H1 (cell line): Measurements from ENCODE around the gene GATD1. TPM values are rescaled to one million over a fixed set of nuclear protein-coding genes. Genes with fewer than 3 reads are reported as not detected.

Experiments used
- CTCF ChIA-PET: fragments of 300-600 bp; sonication (Branson Sonifier 250); formaldehyde crosslinking; loops from one replicate; lab custom pipeline; 2021; ENCODE audit not compliant: partially characterized antibody; lab: Charles Lee
- POLR2A ChIA-PET: fragments of 300-600 bp; sonication (Branson Sonifier 250); formaldehyde crosslinking; loops from one replicate; lab custom pipeline; 2021; ENCODE audit warnings: inconsistent platforms; ENCODE audit not compliant: partially characterized antibody; lab: Charles Lee
- DNase-seq, 2 experiments: peaks; one replicate each; pipeline versions ENCODE4 v3.0.0 to v3.0.0-alpha.2; 2010 to 2022; ENCODE audit warnings: low spot score in 2 of 2, low read depth in 1 of 2, mixed read lengths in 1 of 2
- FAIRE-seq: peaks from 2 replicates; lab custom pipeline; 2011; peaks lifted over from hg19 to GRCh38; lab: Jason Lieb, UNC
- H2AFZ ChIP-seq: 2 replicates; pipeline ENCODE4 v1.8.1; 2012; ENCODE audit warnings: low read length, inconsistent platforms
- H2AK5ac ChIP-seq: 2 replicates; pipeline ENCODE4 v1.6.1; 2013; ENCODE audit warnings: low read depth, low read length
- H2BK120ac ChIP-seq: replicated peaks from 2 replicates; pipeline ENCODE3; 2013; ENCODE audit warnings: low read depth, low read length, inconsistent platforms
- H2BK12ac ChIP-seq: 2 replicates; pipeline ENCODE4 v1.6.1; 2013; ENCODE audit warnings: low read depth, low read length
- H2BK15ac ChIP-seq: 2 replicates; pipeline ENCODE4 v1.6.1; 2013; ENCODE audit warnings: low read length
- H2BK20ac ChIP-seq: 2 replicates; pipeline ENCODE4 v1.6.1; 2013; ENCODE audit warnings: low read length
- H2BK5ac ChIP-seq: 2 replicates; pipeline ENCODE4 v1.6.1; 2013; ENCODE audit warnings: low read depth, low read length
- H3K14ac ChIP-seq: 2 replicates; pipeline ENCODE4 v1.6.1; 2013; ENCODE audit warnings: inconsistent platforms; ENCODE audit not compliant: insufficient read length
- H3K18ac ChIP-seq: 2 replicates; pipeline ENCODE4 v1.6.1; 2013; ENCODE audit warnings: low read length; ENCODE audit errors: extremely low read depth
- H3K23ac ChIP-seq: 2 replicates; pipeline ENCODE4 v1.6.1; 2013; ENCODE audit warnings: inconsistent platforms; ENCODE audit not compliant: insufficient read length
- H3K23me2 ChIP-seq: 2 replicates; pipeline ENCODE4 v1.6.1; 2013; ENCODE audit warnings: low read depth, low read length
- H3K27ac ChIP-seq: 2 replicates; pipeline ENCODE4 v1.6.1; 2011; ENCODE audit warnings: low read depth, low read length, inconsistent platforms
- H3K27me3 ChIP-seq, 4 experiments: replicated peaks in 1 of 4; 1 replicate in 1 of 4; 2 replicates in 3 of 4; pipeline versions ENCODE4 v1.6.1 to v1.8.1; 2011 to 2013; ENCODE audit warnings: low read length in 3 of 4, mild to moderate bottlenecking in 3 of 4, inconsistent platforms in 2 of 4, mixed read lengths in 2 of 4, moderate library complexity in 1 of 4; ENCODE audit not compliant: control insufficient read depth in 3 of 4, insufficient read depth in 3 of 4; ENCODE audit errors: extremely low read depth in 1 of 4
- H3K36me3 ChIP-seq, 4 experiments: 2 replicates each; pipeline versions ENCODE4 v1.6.1 to v1.8.1; 2011 to 2013; ENCODE audit warnings: mild to moderate bottlenecking in 4 of 4, low read length in 3 of 4, moderate library complexity in 2 of 4, control low read depth in 1 of 4, inconsistent platforms in 1 of 4; ENCODE audit not compliant: insufficient read depth in 4 of 4, control insufficient read depth in 2 of 4
- H3K4ac ChIP-seq: replicated peaks from 2 replicates; pipeline ENCODE3; 2013; ENCODE audit warnings: low read length, low read depth, mixed read lengths, inconsistent platforms; ENCODE audit not compliant: insufficient read length
- H3K4me1 ChIP-seq, 4 experiments: replicated peaks in 1 of 4; 1 replicate in 1 of 4; 2 replicates in 3 of 4; pipeline versions ENCODE4 v1.6.1 to v1.8.1; 2011 to 2013; ENCODE audit warnings: low read length in 3 of 4, inconsistent platforms in 2 of 4, mixed read lengths in 1 of 4; ENCODE audit not compliant: insufficient read depth in 4 of 4, control insufficient read depth in 3 of 4
- H3K4me2 ChIP-seq, 2 experiments: 2 replicates each; pipeline versions ENCODE4 v1.6.1 to v1.8.1; 2011 to 2013; ENCODE audit warnings: low read depth in 2 of 2, low read length in 2 of 2, control low read depth in 1 of 2, inconsistent platforms in 1 of 2, mild to moderate bottlenecking in 1 of 2; ENCODE audit not compliant: insufficient read depth in 1 of 2
- H3K4me3 ChIP-seq, 4 experiments: fragments of 200-600, 300-600 bp in 1 of 4; sonication (generic), shearing (Covaris generic), sonication (Bioruptor Twin) in 1 of 4; 2 replicates each; pipeline versions ENCODE4 v1.5.1 to v1.8.1; 2011 to 2016; ENCODE audit warnings: low read length in 4 of 4, low read depth in 3 of 4, control low read depth in 2 of 4, inconsistent platforms in 2 of 4, mild to moderate bottlenecking in 2 of 4, mixed read lengths in 1 of 4, moderate library complexity in 1 of 4; ENCODE audit not compliant: insufficient read depth in 2 of 4; ENCODE audit errors: extremely low read depth in 1 of 4
- H3K56ac ChIP-seq: replicated peaks from 2 replicates; pipeline ENCODE3; 2013; ENCODE audit warnings: low read depth, mild to moderate bottlenecking, mixed read lengths, low read length, inconsistent platforms; ENCODE audit not compliant: insufficient read length
- H3K79me1 ChIP-seq: 2 replicates; pipeline ENCODE4 v1.6.1; 2013; ENCODE audit warnings: low read depth, low read length, control low read depth
- H3K79me2 ChIP-seq, 2 experiments: 2 replicates each; pipeline versions ENCODE4 v1.6.1 to v1.8.1; 2012 to 2013; ENCODE audit warnings: low read length in 2 of 2, mild to moderate bottlenecking in 2 of 2, inconsistent platforms in 1 of 2; ENCODE audit not compliant: insufficient read depth in 2 of 2, control insufficient read depth in 1 of 2
- H3K9ac ChIP-seq, 4 experiments: replicated peaks in 1 of 4; 1 replicate in 1 of 4; 2 replicates in 3 of 4; pipeline versions ENCODE4 v1.6.1 to v1.8.1; 2011 to 2013; ENCODE audit warnings: low read depth in 3 of 4, low read length in 3 of 4, control low read depth in 2 of 4, mild to moderate bottlenecking in 2 of 4, moderate library complexity in 2 of 4, inconsistent platforms in 1 of 4; ENCODE audit errors: extremely low read depth in 1 of 4
- H3K9me3 ChIP-seq, 2 experiments: 2 replicates each; pipeline versions ENCODE4 v1.6.1 to v1.8.1; 2012 to 2013; ENCODE audit warnings: mild to moderate bottlenecking in 2 of 2, moderate library complexity in 2 of 2, control low read depth in 1 of 2, inconsistent platforms in 1 of 2, low read depth in 1 of 2, low read length in 1 of 2, mixed read lengths in 1 of 2; ENCODE audit not compliant: insufficient read depth in 2 of 2
- H4K20me1 ChIP-seq, 2 experiments: replicated peaks in 1 of 2; 2 replicates each; pipeline versions ENCODE3 to v1.8.1; 2011 to 2013; ENCODE audit warnings: inconsistent platforms in 2 of 2, low read length in 2 of 2, mild to moderate bottlenecking in 1 of 2; ENCODE audit not compliant: insufficient read depth in 2 of 2, control insufficient read depth in 1 of 2
- H4K5ac ChIP-seq: 2 replicates; pipeline ENCODE4 v1.6.1; 2013; ENCODE audit warnings: low read length, low read depth, mixed read lengths, inconsistent platforms; ENCODE audit not compliant: insufficient read length
- H4K8ac ChIP-seq: 2 replicates; pipeline ENCODE4 v1.8.0; 2013; ENCODE audit warnings: mild to moderate bottlenecking, moderate library complexity, low read length, inconsistent platforms; ENCODE audit not compliant: insufficient read depth; ENCODE audit errors: extremely low read depth
- H4K91ac ChIP-seq: replicated peaks from 2 replicates; pipeline ENCODE3; 2013; ENCODE audit warnings: low read length, mixed read lengths, inconsistent platforms; ENCODE audit not compliant: insufficient read length
- BACH1 ChIP-seq: IDR thresholded peaks from 2 replicates; pipeline ENCODE4 v1.6.1; 2012; ENCODE audit warnings: low read length, improper control_type of control experiment
- HDAC6 ChIP-seq: IDR thresholded peaks from one replicate; pipeline ENCODE4 v1.7.1; 2012; ENCODE audit warnings: low read depth, mild to moderate bottlenecking, inconsistent platforms, low read length, moderate library complexity
- KDM4A ChIP-seq: IDR thresholded peaks from one replicate; pipeline ENCODE4 v1.7.1; 2012; ENCODE audit warnings: low read depth, mild to moderate bottlenecking, moderate library complexity, low read length, inconsistent platforms; ENCODE audit not compliant: severe bottlenecking
- KDM5A ChIP-seq: fragments of 200-600 bp; IDR thresholded peaks from 2 replicates; pipeline ENCODE4 v1.7.1; 2012; ENCODE audit warnings: mild to moderate bottlenecking, low read length, inconsistent platforms, mixed read lengths
- MAFK ChIP-seq: IDR thresholded peaks from 2 replicates; pipeline ENCODE4 v1.6.1; 2012; ENCODE audit warnings: low read depth, mild to moderate bottlenecking, improper control_type of control experiment, low read length
- NANOG ChIP-seq: IDR thresholded peaks from 2 replicates; pipeline ENCODE4 v1.6.1; 2011; ENCODE audit warnings: low read length, low read depth, mild to moderate bottlenecking, inconsistent platforms; ENCODE audit not compliant: insufficient read depth, poor library complexity, severe bottlenecking
- POU5F1 ChIP-seq: IDR thresholded peaks from 2 replicates; pipeline ENCODE4 v1.6.1; 2011; ENCODE audit warnings: low read depth, mild to moderate bottlenecking, low read length, moderate library complexity
- TAF7 ChIP-seq: optimal IDR thresholded peaks from 2 replicates; pipeline ENCODE3; 2011; ENCODE audit warnings: low read depth, mild to moderate bottlenecking, inconsistent platforms, low read length, moderate library complexity, borderline replicate concordance
- TCF12 ChIP-seq: IDR thresholded peaks from 2 replicates; pipeline ENCODE4 v1.6.1; 2011; ENCODE audit warnings: low read depth, mild to moderate bottlenecking, low read length
- WGBS, 2 experiments: shearing (Covaris generic) in 1 of 2; methylation state at CpG; one replicate each; pipeline versions ENCODE4 v1.1.6 to v1.1.7; 2013 to 2015; ENCODE audit warnings: low lambda C conversion rate in 2 of 2, mixed read lengths in 2 of 2, inconsistent platforms in 1 of 2, low coverage in 1 of 2, missing lambda C conversion rate in 1 of 2; ENCODE audit not compliant: insufficient replicate concordance in 2 of 2, insufficient coverage in 1 of 2, insufficient read length in 1 of 2; ENCODE audit errors: extremely low coverage in 1 of 2, missing lambda C conversion rate in 1 of 2; 5-methylcytosine and 5-hydroxymethylcytosine counted together
- polyA plus RNA-seq, 7 experiments: library from polyadenylated mRNA; depleted of rRNA in 3 of 7; stranded (reverse) in 5 of 7; unstranded in 2 of 7; fragments of >200 nt in 5 of 7; fragments of 200-250 nt in 2 of 7; gene quantifications; 1 replicate in 5 of 7; 2 replicates in 1 of 7; 4 replicates in 1 of 7; pipeline versions ENCODE4 v1.2.1 to v1.2.3, GENCODE V29; 2011 to 2013; ENCODE audit warnings: missing spikeins in 2 of 7, mixed read lengths in 2 of 7
- total RNA-seq: library from RNA; stranded (reverse); fragmentation: NEBNext Ultra II Directional; extraction: Animal tissue kit (Norgen Biotek cat#: 25700); gene quantifications from 2 replicates; pipeline ENCODE4 v1.2.1, GENCODE V29; 2021
- TF ChIP-seq, protein P1 (sequence below): IDR thresholded peaks from 2 replicates; pipeline ENCODE4 v1.6.1; 2011; ENCODE audit warnings: low read length, improper control_type of control experiment
- TF ChIP-seq, protein P2 (sequence below): IDR thresholded peaks from 2 replicates; pipeline ENCODE4 v1.6.1; 2012; ENCODE audit warnings: low read length, inconsistent platforms

GATD1 gene
- total and polyA plus RNA-seq, 2 of the 8 experiments (the other 6 are each of a cell fraction or from before 2014, with no cell fraction given), result 47.5 to 54.8 TPM

DNA sequence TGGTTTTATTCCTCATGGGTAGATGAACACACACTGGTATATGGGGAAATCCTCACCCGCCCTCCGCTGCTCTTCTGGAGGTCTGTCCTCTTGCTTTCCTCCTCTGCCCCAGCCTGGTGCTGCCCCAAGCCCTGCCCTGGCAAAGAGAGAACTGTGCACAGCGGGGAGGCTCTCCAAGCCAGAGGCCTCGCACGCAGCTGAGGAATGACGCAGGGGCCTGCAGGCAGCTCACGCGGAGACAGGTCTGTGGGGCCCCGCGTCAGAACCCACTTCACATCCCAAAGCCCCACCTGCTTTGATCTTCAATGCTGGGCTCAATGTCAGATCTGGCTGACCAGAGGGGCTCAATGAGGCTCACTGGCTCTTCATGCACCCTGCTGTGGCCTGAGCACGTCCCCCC lies 10.0 kb downstream of the GATD1 start:
- H3K4ac ChIP-seq, result no peak overlapping the region
- no peak overlapping the region for H4K91ac ChIP-seq
- H3K36me3 ChIP-seq, result peaks cover 16 to 51% (median 33%) of the 10 kb centered on the region in 4 experiments
- no peak overlapping the region for H2AFZ ChIP-seq
- H4K8ac ChIP-seq, result no peak overlapping the region
- H3K9me3 ChIP-seq, result no peaks in the 10 kb centered on the region
- no peak overlapping the region for H2BK5ac ChIP-seq
- H4K5ac ChIP-seq, result no peak overlapping the region
- H2AK5ac ChIP-seq, result no peak overlapping the region
- no peak for DNase-seq
- no peak overlapping the region for H2BK15ac ChIP-seq
- no peak for FAIRE-seq
- H3K79me1 ChIP-seq, result peaks cover 7% of the 10 kb centered on the region; the same call in 1 of the 2 replicates
- no peak overlapping the region for H3K4me3 ChIP-seq
- POLR2A ChIA-PET, result interaction anchor here (0.6 to 35.3 kb wide), 3 partner anchors 0 to 126 kb away, joined by 3 to 636 read pairs (median 636); partner anchors contain the start of genes GATD1 and TALDO1
- no peak overlapping the region for H2BK12ac ChIP-seq
- no peak overlapping the region for H3K23ac ChIP-seq
- H3K79me2 ChIP-seq, result no peaks in the 10 kb centered on the region
- no peak overlapping the region for H3K9ac ChIP-seq
- no peaks in the 10 kb centered on the region for H3K23me2 ChIP-seq
- H3K4me2 ChIP-seq, result no peak overlapping the region
- CTCF ChIA-PET, result interaction anchor here (3.0 kb wide), 1 partner anchor 9 kb away, joined by 13 read pairs; no protein-coding TSS in a partner anchor
- H3K27me3 ChIP-seq, result no peaks in the 10 kb centered on the region
- no peak overlapping the region for H2BK20ac ChIP-seq
- no peak overlapping the region for H3K14ac ChIP-seq
- TF ChIP-seq, protein P1, sequence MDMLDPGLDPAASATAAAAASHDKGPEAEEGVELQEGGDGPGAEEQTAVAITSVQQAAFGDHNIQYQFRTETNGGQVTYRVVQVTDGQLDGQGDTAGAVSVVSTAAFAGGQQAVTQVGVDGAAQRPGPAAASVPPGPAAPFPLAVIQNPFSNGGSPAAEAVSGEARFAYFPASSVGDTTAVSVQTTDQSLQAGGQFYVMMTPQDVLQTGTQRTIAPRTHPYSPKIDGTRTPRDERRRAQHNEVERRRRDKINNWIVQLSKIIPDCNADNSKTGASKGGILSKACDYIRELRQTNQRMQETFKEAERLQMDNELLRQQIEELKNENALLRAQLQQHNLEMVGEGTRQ, result no peak
- TF ChIP-seq TCF12, result no peak
- no peak for TF ChIP-seq BACH1
- TF ChIP-seq, protein P2, sequence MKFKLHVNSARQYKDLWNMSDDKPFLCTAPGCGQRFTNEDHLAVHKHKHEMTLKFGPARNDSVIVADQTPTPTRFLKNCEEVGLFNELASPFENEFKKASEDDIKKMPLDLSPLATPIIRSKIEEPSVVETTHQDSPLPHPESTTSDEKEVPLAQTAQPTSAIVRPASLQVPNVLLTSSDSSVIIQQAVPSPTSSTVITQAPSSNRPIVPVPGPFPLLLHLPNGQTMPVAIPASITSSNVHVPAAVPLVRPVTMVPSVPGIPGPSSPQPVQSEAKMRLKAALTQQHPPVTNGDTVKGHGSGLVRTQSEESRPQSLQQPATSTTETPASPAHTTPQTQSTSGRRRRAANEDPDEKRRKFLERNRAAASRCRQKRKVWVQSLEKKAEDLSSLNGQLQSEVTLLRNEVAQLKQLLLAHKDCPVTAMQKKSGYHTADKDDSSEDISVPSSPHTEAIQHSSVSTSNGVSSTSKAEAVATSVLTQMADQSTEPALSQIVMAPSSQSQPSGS, result no peak
- no peak for TF ChIP-seq MAFK
- no peak for TF ChIP-seq KDM4A
- no peak for TF ChIP-seq POU5F1
- no peak for TF ChIP-seq KDM5A
- TF ChIP-seq HDAC6, result no peak
- no peak for TF ChIP-seq TAF7
- no peak for TF ChIP-seq NANOG
- no peak overlapping the region for H3K18ac ChIP-seq
- no peak overlapping the region for H3K27ac ChIP-seq
- peaks cover 16 to 36% of the 10 kb centered on the region in 2 experiments for H4K20me1 ChIP-seq
- peaks cover 0 to 12% (median 7%) of the 10 kb centered on the region in 4 experiments; a peak in 6 of 7 replicates for H3K4me1 ChIP-seq
- no peak overlapping the region for H3K56ac ChIP-seq
- H2BK120ac ChIP-seq, result no peak overlapping the region
- 86% methylated on average over 11 of the region's 11 CpGs; no CpG with 5 or more reads in 1 of the 2 experiments for WGBS, 2 experiments
